Stomach (tissue), 9 donors: Measurements from ENCODE around the gene BDKRB1. TPM values are rescaled to one million over a fixed set of nuclear protein-coding genes. Genes with fewer than 3 reads are reported as not detected.

Experiments
- DNase-seq, 2 donors: peaks; one replicate each; pipeline versions ENCODE4 v3.0.0 to v3.0.0-alpha.2; 2013 to 2019
- H3K27ac ChIP-seq, 5 donors: fragments of 200-600 bp in 4 of 5; sonication (generic) in 4 of 5; one replicate each; pipeline ENCODE4 v1.5.1; 2013 to 2019; ENCODE audit warnings: mild to moderate bottlenecking in 1 of 5, moderate library complexity in 1 of 5
- H3K27me3 ChIP-seq, 3 donors: fragments of 200-600 bp; sonication (generic); one replicate each; pipeline ENCODE4 v1.5.1; 2017 to 2019; ENCODE audit warnings: mixed run types in 1 of 3
- H3K36me3 ChIP-seq, 4 donors: fragments of 200-600 bp; sonication (generic); 1 replicate in 3 of 4; 2 replicates in 1 of 4; pipeline ENCODE4 v1.5.1; 2016 to 2019
- H3K4me1 ChIP-seq, 4 donors: fragments of 200-600 bp; sonication (generic); one replicate each; pipeline ENCODE4 v1.5.1; 2016 to 2019
- H3K4me3 ChIP-seq, 4 donors: fragments of 200-600 bp; sonication (generic) in 3 of 4; one replicate each; pipeline ENCODE4 v1.5.1; 2016 to 2019; ENCODE audit warnings: mild to moderate bottlenecking in 1 of 4
- H3K9me3 ChIP-seq, 4 donors: fragments of 200-600 bp; sonication (generic); one replicate each; pipeline ENCODE4 v1.5.1; 2016 to 2019
- EP300 ChIP-seq: sonication (generic); formaldehyde crosslinking; IDR thresholded peaks from one replicate; pipeline ENCODE4 v1.6.1; 2017; ENCODE audit warnings: antibody characterized with exemption
- POLR2A ChIP-seq, 4 donors: fragments of 450-650 bp; IDR thresholded peaks; one replicate each; pipeline ENCODE4 v1.6.1; 2016; ENCODE audit warnings: antibody characterized with exemption in 4 of 4, control low read depth in 2 of 4, mild to moderate bottlenecking in 1 of 4, moderate library complexity in 1 of 4
- POLR2AphosphoS5 ChIP-seq, 3 donors: sonication (generic); formaldehyde crosslinking; IDR thresholded peaks; one replicate each; pipeline ENCODE4 v1.6.1; 2016; ENCODE audit warnings: antibody characterized with exemption in 3 of 3
- WGBS, 5 donors: extraction: QIAGEN DNeasy Blood & Tissue Kit in 3 of 5; methylation state at CpG; one replicate each; pipeline versions ENCODE4 v1.1.5 to v1.1.7; 2013 to 2018; 5-methylcytosine and 5-hydroxymethylcytosine counted together
- intact Hi-C: fragments of 100-400 bp; cut with DNase I; formaldehyde crosslinking; loops from one replicate; pipeline ENCODE4 v1.15.1; 2023; ENCODE audit warnings: low total_unique reads
- polyA plus RNA-seq, 3 donors: library from polyadenylated mRNA; stranded (reverse); fragments of 200-250 nt; gene quantifications; one replicate each; pipeline ENCODE4 v1.2.3, GENCODE V29; 2013
- total RNA-seq, 5 donors: library from RNA; depleted of rRNA; stranded (reverse); fragments of >200 nt; gene quantifications; one replicate each; pipeline versions ENCODE4 v1.1.0 to v1.2.3, GENCODE V29; 2014 to 2016
- TF ChIP-seq, protein P1 (sequence below), 7 experiments: fragments of 450-650 bp in 4 of 7; fragments of 200-600 bp in 3 of 7; sonication (generic) in 3 of 7; IDR thresholded peaks; one replicate each; pipeline ENCODE4 v1.5.1; 2016 to 2019; ENCODE audit warnings: antibody characterized with exemption in 7 of 7, control low read depth in 2 of 7, mild to moderate bottlenecking in 1 of 7
- donor health status: healthy with polysubstance abuse.
- donor health status: Bipolar disorder and iron deficiency.
- donor health status: healthy.

BDKRB1 gene
- total and polyA plus RNA-seq, 8 donors = 0.92 to 7.1 (median 4.2) TPM; not detected in 3

DNA sequence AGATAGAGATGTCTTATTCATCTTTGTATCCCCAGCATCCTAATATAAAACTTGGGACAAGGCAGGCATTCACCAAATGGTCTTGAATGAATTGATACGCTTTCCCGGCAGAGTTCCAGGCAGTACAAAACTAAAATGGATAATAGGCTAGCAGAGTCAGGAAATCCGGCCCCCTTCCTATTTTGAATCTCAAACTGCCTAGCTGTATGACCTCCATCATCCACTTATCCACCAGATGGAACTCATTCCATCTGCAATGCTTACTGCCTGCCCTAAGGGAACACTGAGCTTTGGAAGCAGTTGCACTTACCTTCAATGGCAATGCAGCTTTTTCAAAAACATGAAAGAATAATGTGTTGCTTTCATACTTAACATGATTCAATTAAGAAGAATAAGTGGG is 43.4 kb downstream of the BDKRB1 start:
- Histone ChIP-seq H3K4me1 (peaks cover 0 to 2% (median under 1%) of the 10 kb centered on the region in 4 donors), H3K9me3 (no peaks in the 10 kb centered on the region), H3K27ac (no peak overlapping the region), H3K4me3 (no peak overlapping the region), H3K27me3 (no peaks in the 10 kb centered on the region), H3K36me3 (peaks cover 21 to 66% (median 54%) of the 10 kb centered on the region in 4 donors)
- DNase-seq = no peak
- intact Hi-C loops = no loop called here
- 63 to 95% (median 77%) methylated on average over 3 of the region's 3 CpGs for WGBS, 5 donors
- TF ChIP-seq POLR2AphosphoS5 (IDR thresholded peaks at IDR 0.05) (no peak), POLR2A (IDR thresholded peaks at IDR 0.05) (no peak), EP300 (no peak)
- TF ChIP-seq, protein P1, sequence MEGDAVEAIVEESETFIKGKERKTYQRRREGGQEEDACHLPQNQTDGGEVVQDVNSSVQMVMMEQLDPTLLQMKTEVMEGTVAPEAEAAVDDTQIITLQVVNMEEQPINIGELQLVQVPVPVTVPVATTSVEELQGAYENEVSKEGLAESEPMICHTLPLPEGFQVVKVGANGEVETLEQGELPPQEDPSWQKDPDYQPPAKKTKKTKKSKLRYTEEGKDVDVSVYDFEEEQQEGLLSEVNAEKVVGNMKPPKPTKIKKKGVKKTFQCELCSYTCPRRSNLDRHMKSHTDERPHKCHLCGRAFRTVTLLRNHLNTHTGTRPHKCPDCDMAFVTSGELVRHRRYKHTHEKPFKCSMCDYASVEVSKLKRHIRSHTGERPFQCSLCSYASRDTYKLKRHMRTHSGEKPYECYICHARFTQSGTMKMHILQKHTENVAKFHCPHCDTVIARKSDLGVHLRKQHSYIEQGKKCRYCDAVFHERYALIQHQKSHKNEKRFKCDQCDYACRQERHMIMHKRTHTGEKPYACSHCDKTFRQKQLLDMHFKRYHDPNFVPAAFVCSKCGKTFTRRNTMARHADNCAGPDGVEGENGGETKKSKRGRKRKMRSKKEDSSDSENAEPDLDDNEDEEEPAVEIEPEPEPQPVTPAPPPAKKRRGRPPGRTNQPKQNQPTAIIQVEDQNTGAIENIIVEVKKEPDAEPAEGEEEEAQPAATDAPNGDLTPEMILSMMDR (IDR thresholded peaks at IDR 0.05) = no peak

GRCh38 chr14:96303981-96304380 is 48.0 kb downstream of the BDKRB1 start:
- intact Hi-C loops = no loop called here
- peaks cover 32 to 96% (median 87%) of the 10 kb centered on the region in 4 donors for H3K36me3 ChIP-seq

DNA sequence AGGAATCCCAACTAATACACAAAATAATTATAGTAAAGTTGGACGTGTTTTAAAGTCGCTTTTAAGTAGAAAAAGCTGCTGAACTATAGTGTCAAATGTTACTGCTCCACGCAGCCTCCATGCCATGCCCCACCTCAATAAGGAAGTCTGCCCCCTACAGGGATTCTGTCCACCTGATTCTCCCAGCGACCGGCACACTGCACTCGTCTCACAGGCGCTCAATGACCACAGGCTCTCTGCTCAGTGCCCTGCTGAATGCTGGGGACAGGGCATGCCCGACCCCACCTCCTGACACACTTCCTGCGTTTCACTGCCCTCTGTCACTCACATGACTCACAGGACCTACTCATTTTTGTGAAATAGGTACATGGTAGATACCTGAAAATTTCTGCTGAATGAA is 48.9 kb downstream of the BDKRB1 start:
- H3K27ac ChIP-seq = no peak overlapping the region
- 83 to 86% (median 85%) methylated on average over 9 of the region's 9 CpGs for WGBS, 5 donors
- H3K4me3 ChIP-seq = no peak overlapping the region
- TF ChIP-seq, protein P1 (IDR thresholded peaks at IDR 0.05) = no peak
- TF ChIP-seq POLR2A (IDR thresholded peaks at IDR 0.05) = no peak
- intact Hi-C loops = no loop called here
- no peaks in the 10 kb centered on the region for H3K9me3 ChIP-seq
- no peaks in the 10 kb centered on the region for H3K27me3 ChIP-seq
- no peaks in the 10 kb centered on the region for H3K4me1 ChIP-seq
- DNase-seq = no peak
- peaks cover 34 to 96% (median 88%) of the 10 kb centered on the region in 4 donors for H3K36me3 ChIP-seq

More at GRCh38 chr14:96303981-96304380, 48.0 kb downstream of the BDKRB1 start:
- Histone ChIP-seq H3K9me3 (no peaks in the 10 kb centered on the region), H3K27me3 (no peaks in the 10 kb centered on the region), H3K4me1 (no peaks in the 10 kb centered on the region), H3K27ac (no peak overlapping the region), H3K4me3 (no peak overlapping the region)
- no peak for DNase-seq
- no peak for TF ChIP-seq POLR2AphosphoS5 (IDR thresholded peaks at IDR 0.05)
- TF ChIP-seq, protein P1 (IDR thresholded peaks at IDR 0.05) = no peak
- no peak for TF ChIP-seq EP300
- no peak for TF ChIP-seq POLR2A (IDR thresholded peaks at IDR 0.05)
- 93 to 99% (median 95%) methylated on average over 3 of the region's 3 CpGs for WGBS, 5 donors

DNA sequence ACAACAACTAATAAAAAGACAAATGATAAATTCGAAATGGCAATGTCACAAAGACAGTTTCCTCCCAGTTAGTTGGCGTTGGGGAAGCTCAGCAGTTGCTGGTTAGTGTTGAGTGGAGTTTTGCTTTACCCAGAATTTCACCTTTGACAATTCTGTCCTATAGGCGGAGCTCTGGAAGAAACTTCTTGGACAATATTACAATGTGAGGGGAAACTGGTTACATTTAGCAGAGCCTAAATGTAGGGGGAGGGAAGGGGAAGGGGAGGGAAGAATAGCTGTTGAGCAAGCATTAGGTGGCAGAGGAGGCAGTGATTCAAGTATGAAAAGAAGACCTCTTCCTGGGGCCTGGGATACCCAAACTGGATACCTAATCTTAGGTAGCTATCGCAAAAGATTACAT is 51.4 kb downstream of the BDKRB1 start:
- 75 to 88% (median 81%) methylated on average over 4 of the region's 4 CpGs for WGBS, 5 donors
- DNase-seq = no peak

More for the DNA sequence above, 51.4 kb downstream of the BDKRB1 start:
- Histone ChIP-seq H3K27ac (no peak overlapping the region), H3K27me3 (no peaks in the 10 kb centered on the region), H3K9me3 (no peaks in the 10 kb centered on the region), H3K4me1 (no peaks in the 10 kb centered on the region), H3K4me3 (no peak overlapping the region), H3K36me3 (peaks cover 28 to 96% (median 93%) of the 10 kb centered on the region in 4 donors)
- TF ChIP-seq EP300 = no peak
- TF ChIP-seq, protein P1 (IDR thresholded peaks at IDR 0.05) = no peak
- TF ChIP-seq POLR2AphosphoS5 (IDR thresholded peaks at IDR 0.05) = no peak
- TF ChIP-seq POLR2A (IDR thresholded peaks at IDR 0.05) = no peak
- intact Hi-C loops = no loop called here
